Endothelial cell (in vitro differentiated cells): ENCODE measurements around the gene GSE1. TPM values are rescaled to one million over a fixed set of nuclear protein-coding genes. Genes with fewer than 3 reads are reported as not detected.

Experiments used
- DNase-seq: peaks from one replicate; pipeline ENCODE4 v3.0.0; 2021; ENCODE audit warnings: low spot score
- H3K27ac Mint-ChIP-seq: one replicate; pipeline ENCODE4 v1.8.0; 2021; ENCODE audit warnings: mixed read lengths, inconsistent platforms; ENCODE audit not compliant: unreplicated experiment
- H3K27me3 Mint-ChIP-seq: one replicate; pipeline ENCODE4 v1.8.0; 2021; ENCODE audit warnings: mild to moderate bottlenecking, moderate library complexity, mixed read lengths, inconsistent platforms; ENCODE audit not compliant: unreplicated experiment
- H3K36me3 Mint-ChIP-seq: one replicate; pipeline ENCODE4 v1.8.0; 2021; ENCODE audit warnings: mild to moderate bottlenecking, low read depth, mixed read lengths, inconsistent platforms; ENCODE audit not compliant: unreplicated experiment
- H3K4me1 Mint-ChIP-seq: one replicate; pipeline ENCODE4 v1.8.0; 2021; ENCODE audit warnings: mild to moderate bottlenecking, mixed read lengths, inconsistent platforms; ENCODE audit not compliant: unreplicated experiment
- H3K4me3 Mint-ChIP-seq: one replicate; pipeline ENCODE4 v1.8.0; 2021; ENCODE audit warnings: mild to moderate bottlenecking, mixed read lengths, inconsistent platforms; ENCODE audit not compliant: unreplicated experiment
- H3K9me3 Mint-ChIP-seq: one replicate; pipeline ENCODE4 v1.8.0; 2021; ENCODE audit warnings: mixed read lengths, inconsistent platforms; ENCODE audit not compliant: unreplicated experiment
- CTCF ChIP-seq: fragments of 200-600 bp; sonication (generic); IDR thresholded peaks from one replicate; pipeline ENCODE4 v1.5.0; 2021; ENCODE audit warnings: antibody characterized with exemption; ENCODE audit not compliant: unreplicated experiment
- total RNA-seq: library from RNA; stranded (reverse); fragmentation: NEBNext Ultra II Directional; extraction: Animal tissue kit (Norgen Biotek cat#: 25700); gene quantifications from one replicate; pipeline ENCODE4 v1.2.1, GENCODE V29; 2021; ENCODE audit not compliant: unreplicated experiment

Gene GSE1
- total RNA-seq, 1 donor from 2014 or later: 23.9 TPM

- Mint-ChIP-seq H3K27me3 (peaks cover 15% of the 10 kb centered on the region), H3K4me1 (no peaks in the 10 kb centered on the region), H3K27ac (no peak overlapping the region), H3K4me3 (no peak overlapping the region), H3K36me3 (no peaks in the 10 kb centered on the region), H3K9me3 (no peaks in the 10 kb centered on the region)
- DNase-seq: no peak
- no peak for TF ChIP-seq CTCF
Observed at GRCh38 chr16:85651629-85652430, 38.7 kb downstream of the GSE1 start.

- Mint-ChIP-seq H3K4me3 (no peak overlapping the region), H3K4me1 (no peaks in the 10 kb centered on the region), H3K9me3 (no peaks in the 10 kb centered on the region), H3K36me3 (no peaks in the 10 kb centered on the region), H3K27me3 (peaks cover 11% of the 10 kb centered on the region), H3K27ac (no peak overlapping the region)
- TF ChIP-seq CTCF: no peak
- DNase-seq: no peak
Observed at GRCh38 chr16:85652431-85653221, 39.5 kb downstream of the GSE1 start.

- Mint-ChIP-seq H3K27ac (no peak overlapping the region), H3K27me3 (peaks cover 11% of the 10 kb centered on the region), H3K36me3 (no peaks in the 10 kb centered on the region), H3K4me3 (no peak overlapping the region), H3K4me1 (no peaks in the 10 kb centered on the region), H3K9me3 (no peaks in the 10 kb centered on the region)
- no peak for DNase-seq
- no peak for TF ChIP-seq CTCF
Observed at GRCh38 chr16:85653290-85653891, 40.3 kb downstream of the GSE1 start.

GRCh38 chr16:85654251-85655095 is 41.4 kb downstream of the GSE1 start:
- no peak for TF ChIP-seq CTCF
- H3K9me3 Mint-ChIP-seq: no peaks in the 10 kb centered on the region
- H3K27me3 Mint-ChIP-seq: peaks cover 10% of the 10 kb centered on the region
- H3K4me3 Mint-ChIP-seq: no peak overlapping the region
- no peak for DNase-seq
- H3K27ac Mint-ChIP-seq: no peak overlapping the region
- no peaks in the 10 kb centered on the region for H3K4me1 Mint-ChIP-seq
- H3K36me3 Mint-ChIP-seq: no peaks in the 10 kb centered on the region
